HCT116 (cell line): ENCODE results near the gene SPRR1A.

ENCODE experiments used
- ATF3 ChIP-seq: IDR thresholded peaks from 2 replicates; pipeline ENCODE4 v1.6.1; 2012
- CEBPB ChIP-seq: IDR thresholded peaks from 2 replicates; pipeline ENCODE4 v1.6.1; 2012; ENCODE audit warnings: low read depth
- CTCF ChIP-seq, 3 experiments: fragments of 200-600 bp in 1 of 3; sonication (generic) in 1 of 3; IDR thresholded peaks in 2 of 3; conservative IDR thresholded peaks in 1 of 3; 2 replicates each; pipeline ENCODE4 v1.5.1; 2012 to 2017; ENCODE audit warnings: low read depth in 2 of 3, low read length in 2 of 3, antibody characterized with exemption in 1 of 3, borderline replicate concordance in 1 of 3, control low read depth in 1 of 3, mild to moderate bottlenecking in 1 of 3, mixed read lengths in 1 of 3, mixed run types in 1 of 3, moderate library complexity in 1 of 3; ENCODE audit not compliant: insufficient read depth in 1 of 3
- EZH2 ChIP-seq: fragments of 200-600 bp; sonication (generic); IDR thresholded peaks from 2 replicates; pipeline ENCODE4 v1.6.1; 2017; ENCODE audit warnings: antibody characterized with exemption, mixed run types
- EZH2phosphoT487 ChIP-seq: fragments of 200-600 bp; IDR thresholded peaks from 2 replicates; pipeline ENCODE4 v1.6.1; 2018; ENCODE audit warnings: antibody characterized with exemption, borderline replicate concordance
- FOSL1 ChIP-seq: IDR thresholded peaks from 2 replicates; pipeline ENCODE4 v1.6.1; 2012; ENCODE audit warnings: low read depth
- POLR2A ChIP-seq: IDR thresholded peaks from 2 replicates; pipeline ENCODE4 v1.7.0; 2011; ENCODE audit warnings: borderline replicate concordance; ENCODE audit not compliant: insufficient read depth, insufficient read length; ENCODE audit errors: extremely low read depth
- RAD21 ChIP-seq: IDR thresholded peaks from 2 replicates; pipeline ENCODE4 v1.6.1; 2012; ENCODE audit warnings: low read depth, mild to moderate bottlenecking
- SIN3A ChIP-seq: IDR thresholded peaks from 2 replicates; pipeline ENCODE4 v1.6.1; 2012; ENCODE audit warnings: low read depth
- SP1 ChIP-seq: IDR thresholded peaks from 2 replicates; pipeline ENCODE4 v1.6.1; 2012; ENCODE audit warnings: low read depth
- TF ChIP-seq, protein P1 (sequence below): IDR thresholded peaks from 2 replicates; pipeline ENCODE4 v1.6.1; 2012; ENCODE audit warnings: low read depth
- TF ChIP-seq, protein P2 (sequence below): IDR thresholded peaks from 2 replicates; pipeline ENCODE4 v1.6.1; 2011; ENCODE audit warnings: mild to moderate bottlenecking, low read length, moderate library complexity; ENCODE audit not compliant: insufficient replicate concordance; ENCODE audit errors: extremely low read depth

DNA sequence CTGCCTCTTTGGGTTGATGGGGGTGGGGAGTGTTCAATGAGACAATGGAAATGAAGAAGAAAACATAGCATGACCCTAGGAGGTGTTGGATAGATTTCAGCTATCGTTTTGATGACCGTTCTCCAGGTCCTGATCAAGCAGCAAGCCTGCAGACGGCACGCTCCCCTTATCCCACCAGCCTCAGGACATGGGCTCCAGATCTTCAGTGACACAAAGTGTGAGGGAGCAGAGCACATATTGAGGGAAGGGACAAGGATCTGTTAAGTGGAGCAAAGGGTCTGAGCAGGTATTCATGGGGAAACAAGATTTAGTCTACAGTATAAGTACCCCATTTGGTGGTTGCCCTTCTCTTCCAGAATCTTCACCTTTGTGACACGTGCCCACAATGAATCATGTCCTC is 32.2 kb upstream of the SPRR1A start:
- TF ChIP-seq RAD21: no peak
- TF ChIP-seq EZH2: no peak
- no peak for TF ChIP-seq SP1
- no peak for TF ChIP-seq POLR2A
- no peak for TF ChIP-seq SIN3A
- no peak for TF ChIP-seq CTCF (IDR thresholded peaks at IDR 0.05 in 2 of 3, conservative IDR thresholded peaks at IDR 0.05 in 1 of 3; ENCODE audit: borderline replicate concordance in 1 of 3, insufficient read depth in 1 of 3, low read depth in 2 of 3, low read length in 2 of 3)
- TF ChIP-seq ATF3: no peak
- TF ChIP-seq EZH2phosphoT487: no peak
- TF ChIP-seq FOSL1: no peak
- TF ChIP-seq, protein P1, sequence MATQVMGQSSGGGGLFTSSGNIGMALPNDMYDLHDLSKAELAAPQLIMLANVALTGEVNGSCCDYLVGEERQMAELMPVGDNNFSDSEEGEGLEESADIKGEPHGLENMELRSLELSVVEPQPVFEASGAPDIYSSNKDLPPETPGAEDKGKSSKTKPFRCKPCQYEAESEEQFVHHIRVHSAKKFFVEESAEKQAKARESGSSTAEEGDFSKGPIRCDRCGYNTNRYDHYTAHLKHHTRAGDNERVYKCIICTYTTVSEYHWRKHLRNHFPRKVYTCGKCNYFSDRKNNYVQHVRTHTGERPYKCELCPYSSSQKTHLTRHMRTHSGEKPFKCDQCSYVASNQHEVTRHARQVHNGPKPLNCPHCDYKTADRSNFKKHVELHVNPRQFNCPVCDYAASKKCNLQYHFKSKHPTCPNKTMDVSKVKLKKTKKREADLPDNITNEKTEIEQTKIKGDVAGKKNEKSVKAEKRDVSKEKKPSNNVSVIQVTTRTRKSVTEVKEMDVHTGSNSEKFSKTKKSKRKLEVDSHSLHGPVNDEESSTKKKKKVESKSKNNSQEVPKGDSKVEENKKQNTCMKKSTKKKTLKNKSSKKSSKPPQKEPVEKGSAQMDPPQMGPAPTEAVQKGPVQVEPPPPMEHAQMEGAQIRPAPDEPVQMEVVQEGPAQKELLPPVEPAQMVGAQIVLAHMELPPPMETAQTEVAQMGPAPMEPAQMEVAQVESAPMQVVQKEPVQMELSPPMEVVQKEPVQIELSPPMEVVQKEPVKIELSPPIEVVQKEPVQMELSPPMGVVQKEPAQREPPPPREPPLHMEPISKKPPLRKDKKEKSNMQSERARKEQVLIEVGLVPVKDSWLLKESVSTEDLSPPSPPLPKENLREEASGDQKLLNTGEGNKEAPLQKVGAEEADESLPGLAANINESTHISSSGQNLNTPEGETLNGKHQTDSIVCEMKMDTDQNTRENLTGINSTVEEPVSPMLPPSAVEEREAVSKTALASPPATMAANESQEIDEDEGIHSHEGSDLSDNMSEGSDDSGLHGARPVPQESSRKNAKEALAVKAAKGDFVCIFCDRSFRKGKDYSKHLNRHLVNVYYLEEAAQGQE: no peak
- TF ChIP-seq CEBPB: no peak
- TF ChIP-seq, protein P2, sequence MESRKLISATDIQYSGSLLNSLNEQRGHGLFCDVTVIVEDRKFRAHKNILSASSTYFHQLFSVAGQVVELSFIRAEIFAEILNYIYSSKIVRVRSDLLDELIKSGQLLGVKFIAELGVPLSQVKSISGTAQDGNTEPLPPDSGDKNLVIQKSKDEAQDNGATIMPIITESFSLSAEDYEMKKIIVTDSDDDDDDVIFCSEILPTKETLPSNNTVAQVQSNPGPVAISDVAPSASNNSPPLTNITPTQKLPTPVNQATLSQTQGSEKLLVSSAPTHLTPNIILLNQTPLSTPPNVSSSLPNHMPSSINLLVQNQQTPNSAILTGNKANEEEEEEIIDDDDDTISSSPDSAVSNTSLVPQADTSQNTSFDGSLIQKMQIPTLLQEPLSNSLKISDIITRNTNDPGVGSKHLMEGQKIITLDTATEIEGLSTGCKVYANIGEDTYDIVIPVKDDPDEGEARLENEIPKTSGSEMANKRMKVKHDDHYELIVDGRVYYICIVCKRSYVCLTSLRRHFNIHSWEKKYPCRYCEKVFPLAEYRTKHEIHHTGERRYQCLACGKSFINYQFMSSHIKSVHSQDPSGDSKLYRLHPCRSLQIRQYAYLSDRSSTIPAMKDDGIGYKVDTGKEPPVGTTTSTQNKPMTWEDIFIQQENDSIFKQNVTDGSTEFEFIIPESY: no peak
